H9 (cell line): ENCODE measurements around the gene SSBP2. TPM values are rescaled to one million over a fixed set of nuclear protein-coding genes. Genes with fewer than 3 reads are reported as not detected.

Experiments
- DNase-seq: peaks from one replicate; pipeline ENCODE4 v3.0.0-alpha.2; 2017
- H2AFZ ChIP-seq: one replicate; pipeline ENCODE4 v1.6.1; 2013; ENCODE audit warnings: mild to moderate bottlenecking, low read length, control low read depth, moderate library complexity
- H2AK5ac ChIP-seq: 2 replicates; pipeline ENCODE4 v1.6.1; 2013; ENCODE audit warnings: low read length, control low read depth, mixed read lengths; ENCODE audit not compliant: insufficient read length
- H2BK120ac ChIP-seq: one replicate; pipeline ENCODE4 v1.6.1; 2013; ENCODE audit warnings: low read depth, mild to moderate bottlenecking, low read length, control low read depth, inconsistent platforms; ENCODE audit not compliant: poor library complexity, severe bottlenecking
- H2BK12ac ChIP-seq: 2 replicates; pipeline ENCODE4 v1.6.1; 2013; ENCODE audit warnings: low read length, control low read depth, mixed read lengths, low read depth; ENCODE audit not compliant: insufficient read length
- H2BK15ac ChIP-seq: 2 replicates; pipeline ENCODE4 v1.6.1; 2013; ENCODE audit warnings: low read depth, low read length, control low read depth
- H2BK20ac ChIP-seq: one replicate; pipeline ENCODE4 v1.6.1; 2013; ENCODE audit warnings: low read depth, mild to moderate bottlenecking, low read length, control low read depth, inconsistent platforms; ENCODE audit not compliant: poor library complexity, severe bottlenecking
- H2BK5ac ChIP-seq: 2 replicates; pipeline ENCODE4 v1.6.1; 2013; ENCODE audit warnings: low read length, control low read depth, mixed read lengths; ENCODE audit not compliant: insufficient read length
- H3K14ac ChIP-seq: 2 replicates; pipeline ENCODE4 v1.6.1; 2013; ENCODE audit warnings: low read length, control low read depth; ENCODE audit not compliant: insufficient read depth
- H3K18ac ChIP-seq: 2 replicates; pipeline ENCODE4 v1.6.1; 2013; ENCODE audit warnings: low read depth, mild to moderate bottlenecking, mixed read lengths, low read length, control low read depth; ENCODE audit not compliant: insufficient read length
- H3K23ac ChIP-seq: 2 replicates; pipeline ENCODE4 v1.6.1; 2013; ENCODE audit warnings: low read length, control low read depth, mixed read lengths, low read depth; ENCODE audit not compliant: insufficient read length
- H3K23me2 ChIP-seq: 2 replicates; pipeline ENCODE4 v1.6.1; 2013; ENCODE audit warnings: low read depth, mild to moderate bottlenecking, mixed read lengths, low read length, control low read depth; ENCODE audit not compliant: insufficient read length, poor library complexity, severe bottlenecking
- H3K27ac ChIP-seq: 2 replicates; pipeline ENCODE4 v1.5.1; 2013; ENCODE audit warnings: low read length, control low read depth, mixed read lengths, low read depth; ENCODE audit not compliant: insufficient read length
- H3K27me3 ChIP-seq: 2 replicates; pipeline ENCODE4 v1.6.1; 2013; ENCODE audit warnings: low read length, control low read depth, inconsistent platforms; ENCODE audit not compliant: insufficient read depth
- H3K4ac ChIP-seq: 2 replicates; pipeline ENCODE4 v1.6.1; 2013; ENCODE audit warnings: low read depth, mild to moderate bottlenecking, control low read depth, inconsistent platforms, low read length, moderate library complexity
- H3K4me1 ChIP-seq: 2 replicates; pipeline ENCODE4 v1.6.1; 2013; ENCODE audit warnings: low read length, control low read depth, inconsistent platforms; ENCODE audit not compliant: insufficient read depth
- H3K4me2 ChIP-seq: 2 replicates; pipeline ENCODE4 v1.6.1; 2013; ENCODE audit warnings: low read length, control low read depth, mixed read lengths; ENCODE audit not compliant: insufficient read length, insufficient read depth
- H3K56ac ChIP-seq: 2 replicates; pipeline ENCODE4 v1.6.1; 2013; ENCODE audit warnings: low read depth, mild to moderate bottlenecking, mixed read lengths, low read length, control low read depth; ENCODE audit not compliant: insufficient read length
- H3K79me1 ChIP-seq: 2 replicates; pipeline ENCODE4 v1.6.1; 2013; ENCODE audit warnings: low read depth, mild to moderate bottlenecking, moderate library complexity, low read length, control low read depth, inconsistent platforms; ENCODE audit not compliant: insufficient read depth, poor library complexity, severe bottlenecking
- H3K79me2 ChIP-seq: 2 replicates; pipeline ENCODE4 v1.6.1; 2013; ENCODE audit warnings: low read length, control low read depth, inconsistent platforms; ENCODE audit not compliant: insufficient read depth
- H3K9ac ChIP-seq: 2 replicates; pipeline ENCODE4 v1.6.1; 2013; ENCODE audit warnings: low read length, control low read depth, mixed read lengths; ENCODE audit not compliant: insufficient read length; ENCODE audit errors: extremely low read depth
- H3K9me3 ChIP-seq: one replicate; pipeline ENCODE4 v1.6.1; 2013; ENCODE audit warnings: low read depth, low read length, inconsistent platforms; ENCODE audit not compliant: control insufficient read depth
- H3T11ph ChIP-seq: one replicate; pipeline ENCODE4 v1.6.1; 2013; ENCODE audit warnings: mild to moderate bottlenecking, low read length, control low read depth, inconsistent platforms
- H4K20me1 ChIP-seq: one replicate; pipeline ENCODE4 v1.6.1; 2013; ENCODE audit not compliant: control insufficient read depth, insufficient read length, insufficient read depth
- H4K5ac ChIP-seq: 2 replicates; pipeline ENCODE4 v1.6.1; 2013; ENCODE audit warnings: low read depth, mild to moderate bottlenecking, mixed read lengths, low read length, control low read depth; ENCODE audit not compliant: insufficient read length
- H4K8ac ChIP-seq: replicated peaks from 2 replicates; pipeline ENCODE4 v1.6.1; 2013; ENCODE audit warnings: low read length, control low read depth, mixed read lengths, low read depth; ENCODE audit not compliant: insufficient read length
- H4K91ac ChIP-seq: 2 replicates; pipeline ENCODE4 v1.6.1; 2013; ENCODE audit warnings: low read depth, mild to moderate bottlenecking, moderate library complexity, mixed read lengths, low read length, control low read depth; ENCODE audit not compliant: insufficient read length
- H3K27ac Mint-ChIP-seq, 3 experiments: 2 replicates in 2 of 3; 3 replicates in 1 of 3; pipeline ENCODE4 v1.8.0; 2020 to 2021; ENCODE audit warnings: mixed read lengths in 3 of 3, mild to moderate bottlenecking in 1 of 3, moderate library complexity in 1 of 3
- H3K27me3 Mint-ChIP-seq: 2 replicates; pipeline ENCODE4 v1.8.0; 2021; ENCODE audit warnings: low read depth, mild to moderate bottlenecking, moderate library complexity, mixed read lengths
- H3K36me3 Mint-ChIP-seq, 3 experiments: 2 replicates in 2 of 3; 3 replicates in 1 of 3; pipeline ENCODE4 v1.8.0; 2020 to 2021; ENCODE audit warnings: low read depth in 3 of 3, mixed read lengths in 3 of 3; ENCODE audit not compliant: insufficient read depth in 1 of 3
- H3K4me1 Mint-ChIP-seq, 2 experiments: 2 replicates each; pipeline ENCODE4 v1.8.0; 2020; ENCODE audit warnings: mixed read lengths in 2 of 2
- H3K4me3 Mint-ChIP-seq, 2 experiments: 2 replicates in 1 of 2; 3 replicates in 1 of 2; pipeline ENCODE4 v1.8.0; 2020 to 2021; ENCODE audit warnings: mild to moderate bottlenecking in 2 of 2, mixed read lengths in 2 of 2, moderate library complexity in 1 of 2
- H3K9me3 Mint-ChIP-seq, 2 experiments: 2 replicates in 1 of 2; 3 replicates in 1 of 2; pipeline ENCODE4 v1.8.0; 2020; ENCODE audit warnings: mild to moderate bottlenecking in 2 of 2, mixed read lengths in 2 of 2, moderate library complexity in 1 of 2
- WGBS: extraction: QIAGEN DNeasy Blood & Tissue Kit; methylation state at CpG from one replicate; pipeline ENCODE4 v1.1.7; 2013; ENCODE audit warnings: missing lambda C conversion rate, low lambda C conversion rate, mixed read lengths; ENCODE audit not compliant: insufficient read length; ENCODE audit errors: extremely low coverage; 5-methylcytosine and 5-hydroxymethylcytosine counted together
- total RNA-seq: library from RNA; stranded (reverse); gene quantifications from 2 replicates; pipeline ENCODE4 v1.2.1, GENCODE V29; 2021
- TF ChIP-seq, protein P1 (sequence below): fragments of 200-600 bp; sonication (generic); conservative IDR thresholded peaks from 3 replicates; pipeline ENCODE4 v1.8.0; 2021; ENCODE audit warnings: antibody characterized with exemption, mild to moderate bottlenecking

Gene SSBP2
- total RNA-seq, 1 experiment from 2014 or later, result 35.6 TPM

DNA sequence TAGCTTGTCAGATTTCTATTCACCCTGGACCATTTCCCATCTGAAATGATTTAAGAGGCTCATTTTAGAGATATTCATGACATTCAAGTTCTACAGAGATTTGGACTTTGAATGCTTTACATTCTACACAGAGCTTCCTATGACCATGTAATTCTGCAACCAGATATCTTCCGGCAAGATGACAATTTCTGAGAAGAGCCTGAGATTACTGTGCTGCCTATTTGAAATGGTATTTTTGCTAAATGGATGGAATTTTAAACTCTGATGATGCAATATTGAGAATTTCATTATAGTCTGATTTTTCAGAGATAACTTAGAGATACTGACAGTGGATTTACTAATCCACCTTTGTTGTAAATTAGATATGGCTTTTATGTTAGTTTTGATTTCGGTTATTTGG lies 341.0 kb downstream of the SSBP2 start:
- no peaks in the 10 kb centered on the region for H4K20me1 ChIP-seq
- H3K4me1 ChIP-seq, result no peaks in the 10 kb centered on the region
- H3K9me3 ChIP-seq, result no peaks in the 10 kb centered on the region
- no peak overlapping the region for H3T11ph ChIP-seq
- no peak overlapping the region for H2AK5ac ChIP-seq
- Mint-ChIP-seq H3K4me3 (no peak overlapping the region), H3K27ac (no peak overlapping the region), H3K4me1 (peaks cover 4 to 20% of the 10 kb centered on the region in 2 experiments; a peak in 2 of 4 replicates), H3K36me3 (no peaks in the 10 kb centered on the region), H3K9me3 (no peaks in the 10 kb centered on the region), H3K27me3 (no peaks in the 10 kb centered on the region)
- H2BK15ac ChIP-seq, result no peak overlapping the region
- no peak overlapping the region for H4K5ac ChIP-seq
- H3K27ac ChIP-seq, result no peak overlapping the region
- H3K27me3 ChIP-seq, result no peaks in the 10 kb centered on the region
- H3K14ac ChIP-seq, result no peak overlapping the region
- no peak for DNase-seq
- H4K8ac ChIP-seq, result no peak overlapping the region
- no peak overlapping the region for H2BK120ac ChIP-seq
- H3K4ac ChIP-seq, result no peak overlapping the region
- H2BK12ac ChIP-seq, result no peak overlapping the region
- TF ChIP-seq, protein P1, sequence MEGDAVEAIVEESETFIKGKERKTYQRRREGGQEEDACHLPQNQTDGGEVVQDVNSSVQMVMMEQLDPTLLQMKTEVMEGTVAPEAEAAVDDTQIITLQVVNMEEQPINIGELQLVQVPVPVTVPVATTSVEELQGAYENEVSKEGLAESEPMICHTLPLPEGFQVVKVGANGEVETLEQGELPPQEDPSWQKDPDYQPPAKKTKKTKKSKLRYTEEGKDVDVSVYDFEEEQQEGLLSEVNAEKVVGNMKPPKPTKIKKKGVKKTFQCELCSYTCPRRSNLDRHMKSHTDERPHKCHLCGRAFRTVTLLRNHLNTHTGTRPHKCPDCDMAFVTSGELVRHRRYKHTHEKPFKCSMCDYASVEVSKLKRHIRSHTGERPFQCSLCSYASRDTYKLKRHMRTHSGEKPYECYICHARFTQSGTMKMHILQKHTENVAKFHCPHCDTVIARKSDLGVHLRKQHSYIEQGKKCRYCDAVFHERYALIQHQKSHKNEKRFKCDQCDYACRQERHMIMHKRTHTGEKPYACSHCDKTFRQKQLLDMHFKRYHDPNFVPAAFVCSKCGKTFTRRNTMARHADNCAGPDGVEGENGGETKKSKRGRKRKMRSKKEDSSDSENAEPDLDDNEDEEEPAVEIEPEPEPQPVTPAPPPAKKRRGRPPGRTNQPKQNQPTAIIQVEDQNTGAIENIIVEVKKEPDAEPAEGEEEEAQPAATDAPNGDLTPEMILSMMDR, result no peak
- H3K18ac ChIP-seq, result no peak overlapping the region
- H2AFZ ChIP-seq, result no peak overlapping the region
- H3K23ac ChIP-seq, result no peak overlapping the region
- no peak overlapping the region for H2BK5ac ChIP-seq
- no peak overlapping the region for H3K4me2 ChIP-seq
- no peak overlapping the region for H4K91ac ChIP-seq
- H3K56ac ChIP-seq, result no peak overlapping the region
- H3K79me1 ChIP-seq, result no peaks in the 10 kb centered on the region
- H3K79me2 ChIP-seq, result no peaks in the 10 kb centered on the region
- no peaks in the 10 kb centered on the region for H3K23me2 ChIP-seq
- H2BK20ac ChIP-seq, result no peak overlapping the region
- no peak overlapping the region for H3K9ac ChIP-seq
- no CpG with 5 or more reads among the region's 2 CpGs for WGBS
